ENCODE measurements around the gene NKX6-2. TPM values are rescaled to one million over a fixed set of nuclear protein-coding genes. Genes with fewer than 3 reads are reported as not detected.
"Not testable (repeated sequence)": the region's sequence is repeated elsewhere in the genome, so short reads cannot be mapped to it uniquely, and the experiment has no call there.

The NKX6-2 gene
- total and polyA plus RNA-seq, 4 donors = 0.06 to 0.11 TPM; not detected in 2

GRCh38 chr10:132743925-132744490 lies 41.9 kb downstream of the NKX6-2 start:
- H3K4me3 ChIP-seq = no peak overlapping the region
- H3K36me3 ChIP-seq (ENCODE audit: control insufficient read depth in 4 of 4, insufficient read depth in 4 of 4, low read length in 4 of 4) = peaks cover 0 to 8% (median 1%) of the 10 kb centered on the region in 4 donors
- DNase-seq (no peak), ATAC-seq (ENCODE audit: insufficient read depth, low FRiP score) (no peak)
- 94 to 96% methylated on average over 18 of the region's 18 CpGs for WGBS, 2 donors
- no peaks in the 10 kb centered on the region for H3K27me3 ChIP-seq (ENCODE audit: control insufficient read depth in 3 of 3, insufficient read depth in 3 of 3, low read length in 2 of 3)
- H3K27ac ChIP-seq (ENCODE audit: low read depth in 1 of 2, low read length in 1 of 2) = no peak overlapping the region
- H3K4me1 ChIP-seq (ENCODE audit: control insufficient read depth in 5 of 5, insufficient read depth in 5 of 5, low read length in 5 of 5) = no peaks in the 10 kb centered on the region
- no peaks in the 10 kb centered on the region for H3K9me3 ChIP-seq (ENCODE audit: control insufficient read depth in 4 of 4, insufficient read depth in 3 of 4, low read length in 3 of 4)
- H3K9ac ChIP-seq (ENCODE audit: insufficient read depth in 1 of 2, low read length in 2 of 2) = no peak overlapping the region
- no peak for TF ChIP-seq CTCF (IDR thresholded peaks at IDR 0.05; ENCODE audit: control extremely low read depth, extremely low read depth)

GRCh38 chr10:132743196-132743924 lies 42.6 kb downstream of the NKX6-2 start:
- H3K9ac ChIP-seq (ENCODE audit: insufficient read depth in 1 of 2, low read length in 2 of 2); DNase-seq; H3K27ac ChIP-seq (ENCODE audit: low read depth in 1 of 2, low read length in 1 of 2); ATAC-seq (ENCODE audit: insufficient read depth, low FRiP score); H3K4me3 ChIP-seq; H3K9me3 ChIP-seq (ENCODE audit: control insufficient read depth in 4 of 4, insufficient read depth in 3 of 4, low read length in 3 of 4); H3K27me3 ChIP-seq (ENCODE audit: control insufficient read depth in 3 of 3, insufficient read depth in 3 of 3, low read length in 2 of 3); H3K4me1 ChIP-seq (ENCODE audit: control insufficient read depth in 5 of 5, insufficient read depth in 5 of 5, low read length in 5 of 5); H3K36me3 ChIP-seq (ENCODE audit: control insufficient read depth in 4 of 4, insufficient read depth in 4 of 4, low read length in 4 of 4): not testable (repeated sequence)
- WGBS, 2 donors = 83 to 94% methylated on average over 26 to 30 of the region's 30 CpGs

- Histone ChIP-seq H3K4me3 (no peak overlapping the region), H3K4me1 (ENCODE audit: control insufficient read depth in 5 of 5, insufficient read depth in 5 of 5, low read length in 5 of 5) (no peaks in the 10 kb centered on the region), H3K36me3 (ENCODE audit: control insufficient read depth in 4 of 4, insufficient read depth in 4 of 4, low read length in 4 of 4) (peaks cover 0 to 5% (median 1%) of the 10 kb centered on the region in 4 donors), H3K27me3 (ENCODE audit: control insufficient read depth in 3 of 3, insufficient read depth in 3 of 3, low read length in 2 of 3) (no peaks in the 10 kb centered on the region), H3K9me3 (ENCODE audit: control insufficient read depth in 4 of 4, insufficient read depth in 3 of 4, low read length in 3 of 4) (no peaks in the 10 kb centered on the region), H3K9ac (ENCODE audit: insufficient read depth in 1 of 2, low read length in 2 of 2) (no peak overlapping the region), H3K27ac (ENCODE audit: low read depth in 1 of 2, low read length in 1 of 2) (no peak overlapping the region)
- no peak for TF ChIP-seq CTCF (IDR thresholded peaks at IDR 0.05; ENCODE audit: control extremely low read depth, extremely low read depth)
- 91 to 94% methylated on average over 12 of the region's 12 CpGs for WGBS, 2 donors
- no peak for ATAC-seq (ENCODE audit: insufficient read depth, low FRiP score)
- DNase-seq = no peak
Observed at GRCh38 chr10:132742837-132743194, 43.1 kb downstream of the NKX6-2 start.

GRCh38 chr10:132742167-132742836 lies 43.6 kb downstream of the NKX6-2 start:
- Histone ChIP-seq H3K9ac (ENCODE audit: insufficient read depth in 1 of 2, low read length in 2 of 2) (no peak overlapping the region), H3K36me3 (ENCODE audit: control insufficient read depth in 4 of 4, insufficient read depth in 4 of 4, low read length in 4 of 4) (peaks cover 0 to 5% (median 1%) of the 10 kb centered on the region in 4 donors), H3K27me3 (ENCODE audit: control insufficient read depth in 3 of 3, insufficient read depth in 3 of 3, low read length in 2 of 3) (no peaks in the 10 kb centered on the region), H3K4me1 (ENCODE audit: control insufficient read depth in 5 of 5, insufficient read depth in 5 of 5, low read length in 5 of 5) (no peaks in the 10 kb centered on the region), H3K4me3 (no peak overlapping the region), H3K27ac (ENCODE audit: low read depth in 1 of 2, low read length in 1 of 2) (no peak overlapping the region), H3K9me3 (ENCODE audit: control insufficient read depth in 4 of 4, insufficient read depth in 3 of 4, low read length in 3 of 4) (no peaks in the 10 kb centered on the region)
- ATAC-seq (ENCODE audit: insufficient read depth, low FRiP score) (no peak), DNase-seq (no peak)
- 93 to 94% methylated on average over 27 of the region's 27 CpGs for WGBS, 2 donors
- no peak for TF ChIP-seq CTCF (IDR thresholded peaks at IDR 0.05; ENCODE audit: control extremely low read depth, extremely low read depth)

All from lung (tissue), 12 donors.